K562 (cell line): ENCODE data around the gene VPS35L. TPM values are rescaled to one million over a fixed set of nuclear protein-coding genes. Genes with fewer than 3 reads are reported as not detected.

Experiments used
- ATAC-seq: fragments of 200-7000 bp; cut with Tn5 transposase; 3 replicates; pipeline ENCODE4 v1.9.1; 2020; ENCODE audit warnings: moderate library complexity
- BruUV-seq: library from RNA; stranded (reverse); fragments of 400-500 nt; replicated peaks from 2 replicates; lab custom pipeline; 2021; lab: Mats Ljungman, UMichigan
- CTCF ChIA-PET: fragments of 300-600 bp; formaldehyde crosslinking; extraction: SDS; loops from one replicate; lab custom pipeline; 2021; ENCODE audit warnings: low intra/inter-chr PET ratio; lab: Yijun Ruan, JAX
- POLR2A ChIA-PET: fragments of 300-600, 350-650 bp; sonication (Branson Sonifier 250); formaldehyde crosslinking; extraction: SDS; loops from one replicate; lab custom pipeline; 2021; ENCODE audit warnings: antibody characterized with exemption, inconsistent platforms; lab: Yijun Ruan, JAX
- DNase-seq, 4 experiments: peaks; one replicate each; pipeline versions ENCODE4 v3.0.0 to v3.0.0-alpha.2; 2011 to 2018; ENCODE audit warnings: low spot score in 3 of 4, mixed read lengths in 3 of 4; ENCODE audit errors: extremely low read depth in 1 of 4
- FAIRE-seq: peaks from 2 replicates; lab custom pipeline; 2011; peaks lifted over from hg19 to GRCh38; lab: Jason Lieb, UNC
- H2AFZ ChIP-seq: 2 replicates; pipeline ENCODE4 v1.6.0; 2011; ENCODE audit warnings: low read depth, low read length, control low read depth, inconsistent platforms
- H3K27ac ChIP-seq: fragments of 200-600 bp; 3 replicates; pipeline ENCODE4 v1.8.0; 2011; ENCODE audit warnings: low read depth, mild to moderate bottlenecking, control low read depth, inconsistent platforms, low read length, moderate library complexity, mixed read lengths; ENCODE audit errors: extremely low read depth
- H3K27me3 ChIP-seq, 2 experiments: fragments of 300-600 bp in 1 of 2; 2 replicates in 1 of 2; 3 replicates in 1 of 2; pipeline versions ENCODE4 v1.6.0 to v1.8.0; 2011; ENCODE audit warnings: inconsistent platforms in 2 of 2, low read length in 2 of 2, mild to moderate bottlenecking in 1 of 2, mixed read lengths in 1 of 2, moderate library complexity in 1 of 2; ENCODE audit not compliant: control insufficient read depth in 2 of 2, insufficient read depth in 2 of 2
- H3K36me3 ChIP-seq: fragments of 300-600 bp; 3 replicates; pipeline ENCODE4 v1.8.0; 2011; ENCODE audit warnings: mild to moderate bottlenecking, low read length, inconsistent platforms; ENCODE audit not compliant: control insufficient read depth, insufficient read depth
- H3K4me1 ChIP-seq, 2 experiments: fragments of 200-600 bp in 1 of 2; replicated peaks in 1 of 2; 2 replicates in 1 of 2; 3 replicates in 1 of 2; pipeline versions ENCODE4 v1.5.1 to v1.8.0; 2011; ENCODE audit warnings: inconsistent platforms in 2 of 2, low read length in 2 of 2, mild to moderate bottlenecking in 1 of 2, mixed read lengths in 1 of 2, moderate library complexity in 1 of 2; ENCODE audit not compliant: control insufficient read depth in 2 of 2, insufficient read depth in 2 of 2
- H3K4me2 ChIP-seq: 2 replicates; pipeline ENCODE4 v1.6.1; 2011; ENCODE audit warnings: low read length, control low read depth, inconsistent platforms, mixed read lengths; ENCODE audit not compliant: insufficient read depth
- H3K4me3 ChIP-seq: fragments of 200-600 bp; sonication (generic), shearing (Covaris generic); 2 replicates; pipeline ENCODE4 v1.5.1; 2016; ENCODE audit warnings: control low read depth, inconsistent platforms
- H3K79me2 ChIP-seq: fragments of 200-600 bp; 3 replicates; pipeline ENCODE4 v1.8.0; 2011; ENCODE audit warnings: low read length, inconsistent platforms; ENCODE audit not compliant: control insufficient read depth, insufficient read depth
- H3K9ac ChIP-seq, 2 experiments: 2 replicates each; pipeline versions ENCODE4 v1.6.0 to v1.6.1; 2011; ENCODE audit warnings: low read depth in 2 of 2, low read length in 2 of 2, control low read depth in 1 of 2, inconsistent platforms in 1 of 2, mild to moderate bottlenecking in 1 of 2, mixed read lengths in 1 of 2; ENCODE audit not compliant: insufficient read depth in 1 of 2
- H3K9me1 ChIP-seq: one replicate; pipeline ENCODE4 v1.6.0; 2011; ENCODE audit warnings: inconsistent platforms, mild to moderate bottlenecking, low read length, moderate library complexity; ENCODE audit not compliant: control insufficient read depth, insufficient read depth
- H3K9me3 ChIP-seq: replicated peaks from 2 replicates; pipeline ENCODE4 v1.5.1; 2011; ENCODE audit warnings: low read depth, low read length, inconsistent platforms; ENCODE audit not compliant: control insufficient read depth, insufficient read depth
- H4K20me1 ChIP-seq: replicated peaks from 2 replicates; pipeline ENCODE4 v1.6.1; 2011; ENCODE audit warnings: low read length, inconsistent platforms, mixed read lengths; ENCODE audit not compliant: control insufficient read depth, insufficient read depth
- CEBPB ChIP-seq: fragments of 450-650 bp; IDR thresholded peaks from 2 replicates; pipeline ENCODE4 v1.6.1; 2016; ENCODE audit warnings: missing genetic modification characterization, missing compliant biosample characterization
- CEBPG ChIP-seq, 3 experiments: fragments of 200-800 bp in 1 of 3; sonication (Bioruptor generic) in 1 of 3; sonication (generic) in 1 of 3; formaldehyde crosslinking in 1 of 3; IDR thresholded peaks in 2 of 3; conservative IDR thresholded peaks in 1 of 3; 2 replicates each; pipeline versions ENCODE4 v1.6.1 to v1.8.0; 2016 to 2022; ENCODE audit warnings: missing compliant biosample characterization in 2 of 3, missing genetic modification characterization in 2 of 3, mild to moderate bottlenecking in 1 of 3, missing genetic modification reagents in 1 of 3
- CHCHD3 ChIP-seq: fragments of 250-450 bp; sonication (Bioruptor Pico); IDR thresholded peaks from 2 replicates; pipeline ENCODE4 v2.1.2; 2022; ENCODE audit warnings: mild to moderate bottlenecking
- MNT ChIP-seq, 2 experiments: fragments of 450-650 bp; conservative IDR thresholded peaks; 2 replicates each; pipeline ENCODE4 v1.6.1; 2017; ENCODE audit warnings: mild to moderate bottlenecking in 2 of 2, moderate library complexity in 2 of 2
- PHB ChIP-seq: fragments of 250-450 bp; sonication (Bioruptor Pico); IDR thresholded peaks from 2 replicates; pipeline ENCODE4 v1.5.0; 2021
- PKNOX1 ChIP-seq: fragments of 450-650 bp; IDR thresholded peaks from 2 replicates; pipeline ENCODE4 v1.6.1; 2016
- SRF ChIP-seq, 2 experiments: fragments of 250-450, 450-650 bp in 1 of 2; sonication (Bioruptor Pico) in 1 of 2; sonication (generic) in 1 of 2; formaldehyde crosslinking; IDR thresholded peaks; 2 replicates each; pipeline versions ENCODE4 v1.5.0 to v1.5.1; 2020 to 2022; ENCODE audit warnings: mild to moderate bottlenecking in 1 of 2, missing genetic modification reagents in 1 of 2
- YY1 ChIP-seq, 3 experiments: IDR thresholded peaks; 2 replicates each; pipeline ENCODE4 v1.6.1; 2011; ENCODE audit warnings: low read length in 2 of 3, mild to moderate bottlenecking in 2 of 3, moderate library complexity in 2 of 3, borderline replicate concordance in 1 of 3, control low read depth in 1 of 3, low read depth in 1 of 3; ENCODE audit not compliant: insufficient read depth in 3 of 3, insufficient replicate concordance in 2 of 3, control insufficient read depth in 1 of 3, insufficient read length in 1 of 3; ENCODE audit errors: extremely low read depth in 1 of 3
- WGBS: fragments of 100-300 bp; shearing (Covaris generic); methylation state at CpG from one replicate; pipeline ENCODE4 v1.1.6; 2016; ENCODE audit warnings: low coverage, mixed read lengths; ENCODE audit not compliant: insufficient coverage; ENCODE audit errors: missing lambda C conversion rate; 5-methylcytosine and 5-hydroxymethylcytosine counted together
- in situ Hi-C: fragments of 300-500 bp; cut with MboI; formaldehyde crosslinking; loops from 4 replicates; pipeline ENCODE4 v1.15.0; 2018; ENCODE audit warnings: inconsistent platforms, mixed read lengths
- intact Hi-C: fragments of 100-400 bp; cut with micrococcal nuclease; formaldehyde crosslinking; loops from 2 replicates; pipeline ENCODE4 v1.14.2; 2022
- polyA plus RNA-seq, 8 experiments: library from polyadenylated mRNA; depleted of rRNA in 4 of 8; stranded (reverse) in 5 of 8; unstranded in 3 of 8; fragments of >200 nt; fragmentation: Nextera tagmentation in 2 of 8; fragmentation: Illumina TruSeq in 1 of 8; extraction: Ambion mirVana in 2 of 8; extraction: Trizol in 1 of 8; gene quantifications; 2 replicates each; pipeline versions ENCODE4 v1.2.1 to v1.2.3, GENCODE V29; 2011 to 2014; ENCODE audit warnings: inconsistent platforms in 1 of 8, missing spikeins in 1 of 8
- total RNA-seq, 7 experiments: library from RNA; depleted of rRNA in 6 of 7; stranded (reverse); fragments of >200 nt in 6 of 7; fragmentation: Illumina TruSeq in 2 of 7; extraction: Trizol in 2 of 7; gene quantifications; 2 replicates each; pipeline versions ENCODE4 v1.2.1 to v1.2.3, GENCODE V29; 2011 to 2021; ENCODE audit warnings: low replicate concordance in 1 of 7

VPS35L gene
- total and polyA plus RNA-seq, 9 of the 15 experiments (the other 6 are each of a cell fraction or from before 2014, with no cell fraction given): 10.2 to 30.4 (median 20.1) TPM

GRCh38 chr16:19722981-19723380 is 167.5 kb downstream of the VPS35L start (continued):
- no peak for TF ChIP-seq PHB (CRISPR knock-in tag)
- TF ChIP-seq YY1 (IDR thresholded peaks at IDR 0.05; ENCODE audit: borderline replicate concordance in 1 of 3, control insufficient read depth in 1 of 3, extremely low read depth in 1 of 3, insufficient read depth in 3 of 3, insufficient read length in 1 of 3, insufficient replicate concordance in 2 of 3, low read depth in 1 of 3, low read length in 2 of 3): no peak
- TF ChIP-seq, all 486 proteins: peak for 1

GRCh38 chr16:19728636-19728965 is 173.1 kb downstream of the VPS35L start:
- no peaks in the 10 kb centered on the region for H4K20me1 ChIP-seq
- POLR2A ChIA-PET: interaction anchor here (0.9 kb wide), 1 partner anchor 20 kb away, joined by 3 read pairs; no protein-coding TSS in a partner anchor
- H3K27ac ChIP-seq: no peak overlapping the region
- no peak overlapping the region for H3K9ac ChIP-seq
- in situ Hi-C loops: no loop called here
- no peak overlapping the region for H3K4me2 ChIP-seq
- no peak for FAIRE-seq
- ATAC-seq: no peak
- TF ChIP-seq SRF (CRISPR knock-in tag; IDR thresholded peaks at IDR 0.05) (no peak), PKNOX1 (no peak), MNT (conservative IDR thresholded peaks at IDR 0.05) (no peak), CEBPB (tag) (peak; percentile 80), CHCHD3 (CRISPR knock-in tag) (no peak), CEBPG (CRISPR knock-in tag; IDR thresholded peaks at IDR 0.05) (no peak), CEBPG (tag; conservative IDR thresholded peaks at IDR 0.05 in 1 of 2, IDR thresholded peaks at IDR 0.05 in 1 of 2) (peak; percentile 41 to 47; a peak in 3 of 4 replicates)
- TF ChIP-seq, all 486 proteins: peak for 2
- WGBS: 48% methylated on average over 3 of the region's 3 CpGs
- Histone ChIP-seq H2AFZ (peak overlapping the region; percentile 14; the same call in 1 of the 2 replicates), H3K36me3 (no peaks in the 10 kb centered on the region), H3K9me1 (no peaks in the 10 kb centered on the region), H3K4me1 (peaks cover 8 to 9% of the 10 kb centered on the region in 2 experiments; a peak in 4 of 5 replicates), H3K4me3 (no peak overlapping the region), H3K79me2 (no peaks in the 10 kb centered on the region), H3K9me3 (no peaks in the 10 kb centered on the region), H3K27me3 (no peaks in the 10 kb centered on the region)
- no peak for DNase-seq
- CTCF ChIA-PET: no interaction called here
- intact Hi-C loops: no loop called here
- BruUV-seq: no TSS peak
